GM21360 (cell line): ENCODE results near the gene GSPT1.

Experiments
- ATAC-seq: cut with Tn5 transposase; IDR thresholded peaks from one replicate; pipeline ENCODE4 v1.9.1; 2021; ENCODE audit warnings: mild to moderate bottlenecking, moderate library complexity; ENCODE audit not compliant: unreplicated experiment

GSPT1 gene

GRCh38 chr16:11913425-11914079 is 2.2 kb downstream of the GSPT1 start:
- ATAC-seq: no peak

DNA sequence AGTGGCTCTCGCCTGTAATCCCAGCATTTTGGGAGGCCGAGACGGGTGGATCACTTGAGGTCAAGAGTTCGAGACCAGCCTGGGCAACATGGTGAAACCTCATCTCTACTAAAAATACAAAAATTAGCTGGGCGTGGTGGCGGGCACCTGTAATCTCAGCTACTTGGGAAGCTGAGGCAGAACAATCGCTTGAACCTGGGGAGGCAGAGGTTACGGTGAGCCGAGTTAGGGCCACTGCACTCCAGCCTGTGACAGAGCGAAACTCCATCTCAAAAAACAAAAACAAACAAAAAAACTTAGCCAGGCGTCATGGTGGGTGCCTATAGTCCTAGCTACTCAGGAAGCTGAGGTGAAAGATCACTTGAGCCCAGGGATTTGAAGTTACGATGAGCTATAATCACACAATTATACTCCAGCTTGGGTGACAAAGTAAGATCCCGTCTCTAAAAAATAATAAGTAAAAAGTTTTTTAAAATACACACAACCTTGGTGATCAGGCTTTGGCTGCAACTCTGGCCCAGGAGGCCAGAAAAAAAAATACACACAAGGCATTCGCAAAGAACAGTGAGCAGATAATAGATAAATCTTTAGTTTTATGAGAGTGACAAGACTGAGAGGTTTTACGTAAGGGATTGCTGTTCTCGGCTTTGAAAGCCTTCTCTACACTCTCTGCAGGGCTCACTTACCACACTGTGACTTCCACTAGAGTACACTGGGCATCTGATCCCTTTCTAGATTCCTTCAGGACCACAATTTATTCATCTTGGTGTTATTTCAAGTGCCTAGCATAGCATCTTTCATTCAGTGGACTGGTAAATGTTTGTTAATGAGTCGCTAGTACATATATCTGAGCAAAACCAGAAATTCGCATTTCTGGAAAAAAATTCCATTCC is 5.9 kb downstream of the GSPT1 start:
- no peak for ATAC-seq

DNA sequence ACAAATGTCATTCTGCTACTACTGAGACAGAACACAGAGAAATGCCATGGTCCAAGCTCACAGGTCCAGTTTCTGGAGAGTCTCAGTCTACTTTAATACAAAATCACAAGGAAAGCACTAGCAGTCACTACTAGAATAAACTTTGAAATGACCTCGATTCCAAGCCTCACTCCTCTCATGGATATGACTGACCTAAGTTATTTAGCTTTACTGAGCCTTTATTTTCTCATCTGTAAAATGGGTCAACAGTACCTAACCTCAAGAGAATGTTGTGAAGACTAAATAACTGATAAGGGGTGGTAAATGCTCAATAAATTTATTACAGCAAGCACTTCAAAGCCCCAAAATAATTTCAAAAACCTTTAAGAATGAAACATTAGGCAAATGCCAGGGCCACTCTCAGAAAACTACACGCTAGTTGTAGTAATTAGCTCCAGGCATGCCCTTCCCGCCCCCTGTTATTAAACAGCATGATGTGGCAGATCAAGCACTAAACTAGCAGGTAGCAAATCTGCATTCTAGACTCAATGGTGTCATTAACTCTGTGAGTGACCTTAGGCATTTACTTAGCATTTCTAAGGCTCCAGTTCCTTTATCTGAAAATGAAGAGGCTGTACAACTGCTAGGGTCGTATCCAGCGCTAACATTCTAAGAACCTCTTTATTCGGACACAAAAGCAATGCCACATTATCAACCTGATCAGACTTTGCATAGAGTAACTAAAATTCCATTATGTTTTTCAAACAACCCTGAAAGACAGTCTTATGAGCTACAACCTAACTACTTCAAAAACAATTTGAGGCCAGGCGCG is 8.4 kb downstream of the GSPT1 start:
- ATAC-seq: no peak

DNA sequence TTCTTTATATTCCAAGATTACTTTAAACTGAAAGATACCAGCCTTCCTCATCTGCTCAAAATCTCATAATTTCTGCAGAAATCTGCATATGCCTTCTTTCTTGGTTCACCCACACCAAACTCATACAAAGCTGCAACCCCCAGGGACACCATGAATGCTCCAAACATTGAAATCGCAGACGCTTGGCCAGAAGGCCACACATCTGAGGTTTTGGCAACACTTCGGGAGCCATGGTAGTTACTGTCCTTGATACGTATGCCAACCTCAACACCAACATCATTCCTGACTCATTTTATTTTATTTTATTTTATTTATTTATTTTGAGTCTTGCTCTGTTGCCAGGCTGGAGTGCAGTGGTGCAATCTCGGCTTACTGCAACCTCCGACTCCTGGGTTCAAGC is 11.8 kb downstream of the GSPT1 start:
- ATAC-seq: no peak

GRCh38 chr16:11901091-11901490 is 14.7 kb downstream of the GSPT1 start:
- ATAC-seq: no peak

DNA sequence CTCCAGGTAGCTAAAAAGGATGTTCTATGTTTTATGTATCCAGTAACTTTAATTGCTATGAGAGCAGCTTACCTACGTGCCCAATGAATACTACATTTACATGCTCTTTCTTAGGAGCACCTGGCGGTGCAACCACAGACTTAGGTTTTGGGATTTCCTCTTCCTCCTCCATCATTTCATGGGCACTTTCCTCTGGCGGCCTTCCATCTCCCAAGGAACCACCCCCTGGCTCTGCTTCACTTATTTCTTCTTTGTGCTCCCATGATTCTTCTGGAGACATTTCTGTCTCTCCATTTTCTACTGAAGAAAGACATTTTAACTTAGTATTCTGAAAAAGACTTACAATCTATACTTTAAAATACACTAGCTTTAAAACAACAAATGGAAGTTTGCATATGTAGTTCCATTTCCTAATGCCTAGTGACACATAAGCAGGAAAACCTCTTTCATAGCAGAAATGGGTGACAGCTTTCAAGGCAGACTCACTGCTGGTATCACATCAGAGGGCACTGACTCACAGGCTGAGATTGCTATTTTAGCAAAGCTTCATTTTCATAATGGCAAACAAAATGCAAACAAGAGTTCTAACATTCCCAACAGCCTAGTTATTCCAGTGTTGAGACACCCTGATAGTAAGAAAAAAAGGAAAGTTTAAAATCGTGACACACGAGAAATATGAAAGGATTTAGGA is 19.1 kb downstream of the GSPT1 start:
- ATAC-seq: no peak

- no peak for ATAC-seq
These were observed 22.2 kb downstream of the GSPT1 start for GRCh38 chr16:11893571-11893970.

GRCh38 chr16:11892761-11893160 is 23.0 kb downstream of the GSPT1 start:
- ATAC-seq: no peak

- no peak for ATAC-seq
These were observed 25.4 kb downstream of the GSPT1 start for GRCh38 chr16:11890231-11890965.

- ATAC-seq: no peak
These were observed 28.9 kb downstream of the GSPT1 start for GRCh38 chr16:11886881-11887280.

DNA sequence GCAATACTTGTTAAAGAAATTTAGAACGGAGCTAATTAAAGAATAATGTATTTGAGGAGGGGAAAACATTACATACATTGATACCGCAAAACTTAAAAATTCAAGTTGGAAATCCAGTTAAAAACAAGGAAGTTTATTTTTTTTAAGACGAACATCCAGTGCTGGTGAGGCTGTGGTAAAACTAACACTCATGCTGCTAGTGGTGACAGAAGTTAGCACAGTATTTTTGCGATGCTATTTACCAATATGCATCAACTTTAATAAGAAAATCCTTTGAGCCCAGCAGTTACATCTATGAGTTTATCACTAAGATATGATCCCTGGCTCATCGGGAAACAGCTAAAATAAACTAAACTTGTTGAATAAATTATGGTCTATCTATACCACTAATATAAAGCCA is 31.7 kb downstream of the GSPT1 start:
- ATAC-seq: no peak

GRCh38 chr16:11880007-11880406 is 35.7 kb downstream of the GSPT1 start:
- ATAC-seq: no peak

DNA sequence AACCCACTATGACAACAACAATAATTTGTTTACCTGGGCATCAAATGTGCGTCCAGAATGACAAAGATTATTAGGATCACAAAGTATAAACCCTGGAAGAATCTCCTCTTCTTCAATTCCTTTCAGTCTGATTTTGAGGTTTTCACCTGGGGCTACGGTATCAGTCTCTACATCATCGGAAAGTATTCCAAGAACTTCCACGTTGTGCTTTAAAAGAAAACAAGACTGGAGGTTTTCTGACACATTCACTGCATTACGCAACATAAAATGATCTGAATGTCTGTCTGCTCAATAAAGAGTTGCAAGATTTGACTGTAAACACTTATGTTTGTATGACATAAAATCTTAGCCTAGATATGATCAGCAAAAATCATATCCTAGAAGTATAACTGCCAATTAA is 38.4 kb downstream of the GSPT1 start:
- ATAC-seq: no peak

- no peak for ATAC-seq
These were observed 39.5 kb downstream of the GSPT1 start for GRCh38 chr16:11876306-11876705.

DNA sequence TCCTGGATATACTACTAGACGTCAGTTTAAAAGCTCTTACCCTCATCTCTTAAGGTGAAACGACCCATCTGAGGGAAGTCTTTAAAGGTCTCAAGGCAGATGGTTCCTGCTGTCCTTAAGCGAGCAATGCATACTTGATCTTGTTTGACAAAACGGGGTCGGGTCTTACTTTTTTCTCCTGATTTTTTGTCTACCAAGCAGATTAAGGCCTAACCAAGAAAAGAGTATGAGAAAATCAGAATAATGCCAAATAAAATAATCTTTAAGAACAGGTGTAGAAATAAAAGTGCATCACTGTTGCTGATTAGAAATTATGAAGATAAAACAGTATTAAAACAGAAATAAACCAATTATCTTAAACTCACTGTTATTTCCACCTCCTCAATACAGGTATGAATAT is 40.0 kb downstream of the GSPT1 start:
- no peak for ATAC-seq

GRCh38 chr16:11871193-11871592 is 44.6 kb downstream of the GSPT1 start:
- ATAC-seq: no peak

DNA sequence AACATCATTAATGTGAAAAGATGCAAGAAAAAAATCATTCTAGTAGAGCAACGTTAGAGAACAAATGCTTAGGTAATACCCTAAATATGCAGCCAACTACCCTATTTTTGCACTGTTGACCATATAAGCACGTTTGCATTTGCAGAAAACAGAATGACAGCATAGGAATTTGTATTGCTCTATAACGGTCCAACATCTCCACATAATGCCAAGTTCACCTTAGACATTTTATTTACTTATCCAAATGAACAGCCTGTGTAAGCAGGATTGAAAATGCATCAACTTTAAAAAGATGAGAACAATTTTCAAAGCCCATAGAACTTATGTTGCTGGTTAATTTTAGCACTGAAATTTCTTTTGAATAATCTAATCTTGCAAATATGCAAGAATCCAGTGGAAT is 45.4 kb downstream of the GSPT1 start:
- no peak for ATAC-seq

DNA sequence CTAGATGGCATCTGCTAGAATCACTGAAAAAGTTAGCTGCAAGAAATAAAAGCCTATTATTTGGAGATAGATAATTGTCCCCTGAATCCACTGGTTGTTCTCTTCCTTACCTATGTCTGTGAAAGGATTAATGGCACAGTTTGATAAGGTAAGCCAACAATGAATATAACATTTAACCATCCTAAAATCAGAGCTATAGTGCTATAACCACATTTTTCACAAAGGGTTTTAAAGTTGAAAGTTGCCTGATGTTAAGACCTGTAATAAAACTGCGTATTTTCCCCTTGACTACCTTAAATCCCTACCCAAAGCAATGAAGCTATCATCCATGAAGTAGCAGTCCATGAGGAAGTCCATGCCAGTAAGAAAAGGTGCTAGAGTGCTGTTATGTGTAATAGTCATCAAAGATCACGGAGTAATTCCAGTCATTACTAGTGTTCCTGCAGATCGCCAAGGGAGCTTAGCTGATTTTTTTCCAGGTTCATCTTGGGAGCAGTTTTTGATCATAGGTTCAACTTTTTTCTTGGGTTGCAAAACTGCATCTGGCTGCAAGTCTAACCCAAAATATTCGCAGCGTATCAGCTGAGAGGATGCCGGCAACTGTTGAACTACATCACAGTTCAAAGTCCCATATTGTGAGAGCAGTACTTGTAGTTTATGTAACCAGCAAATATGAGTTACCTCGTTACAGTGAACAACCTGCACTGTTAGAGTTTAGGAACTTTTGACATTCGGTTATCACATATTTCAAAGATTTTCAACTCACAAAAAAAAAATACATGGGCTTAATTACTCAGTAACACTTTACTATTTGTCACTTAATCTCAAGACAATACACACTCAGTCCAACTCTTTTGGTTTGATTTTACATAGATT is 46.2 kb downstream of the GSPT1 start:
- ATAC-seq: no peak

DNA sequence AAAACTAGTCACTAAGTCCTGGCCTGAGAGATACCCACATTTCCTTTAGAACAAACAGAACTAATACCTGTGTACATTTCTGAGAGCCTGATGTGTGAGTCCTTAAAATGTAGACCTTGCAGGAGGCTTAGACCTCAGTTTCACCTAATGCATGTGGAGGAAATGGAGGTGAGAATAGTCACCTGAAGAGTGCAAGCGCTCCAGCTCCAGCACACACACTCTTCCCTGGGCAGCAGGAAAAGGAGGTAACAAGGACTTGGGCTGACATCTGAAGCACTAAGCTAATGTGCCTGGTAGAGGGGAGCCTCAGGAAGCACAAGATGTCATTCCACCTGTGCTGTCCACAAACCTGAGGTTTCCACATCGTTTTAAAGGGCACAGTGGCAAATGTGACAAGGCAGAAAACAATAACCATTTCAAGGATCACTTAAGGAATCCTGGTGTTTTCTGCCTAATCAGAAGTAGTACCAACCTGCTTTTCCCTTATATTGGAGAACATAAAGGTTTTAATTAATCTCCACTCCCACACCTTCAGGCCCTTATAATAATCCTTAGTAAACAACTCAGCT is 47.3 kb downstream of the GSPT1 start:
- ATAC-seq: no peak
